Upper lobe of left lung (tissue), 6 donors: ENCODE results near the gene TMEM38B. TPM values are rescaled to one million over a fixed set of nuclear protein-coding genes. Genes with fewer than 3 reads are reported as not detected.

Experiments used
- ATAC-seq, 2 donors: fragments of 200-7000 bp; cut with Tn5 transposase; one replicate each; pipeline ENCODE4 v1.9.1; 2022; ENCODE audit warnings: mild to moderate bottlenecking in 2 of 2, moderate library complexity in 2 of 2; ENCODE audit not compliant: low FRiP score in 2 of 2
- DNase-seq, 2 donors: peaks; one replicate each; pipeline ENCODE4 v3.0.0-alpha.2; 2019 to 2020
- H3K27ac ChIP-seq, 4 donors: fragments of 200-600 bp; sonication (generic); one replicate each; pipeline ENCODE4 v1.5.1; 2016 to 2019
- H3K27me3 ChIP-seq, 4 donors: fragments of 200-600 bp; sonication (generic); one replicate each; pipeline ENCODE4 v1.5.1; 2017 to 2019
- H3K36me3 ChIP-seq, 4 donors: fragments of 200-600 bp; sonication (generic); one replicate each; pipeline ENCODE4 v1.5.1; 2016 to 2019
- H3K4me1 ChIP-seq, 4 donors: fragments of 200-600 bp; sonication (generic); one replicate each; pipeline ENCODE4 v1.5.1; 2018 to 2019
- H3K4me3 ChIP-seq, 4 donors: fragments of 200-600 bp; sonication (generic); one replicate each; pipeline ENCODE4 v1.5.1; 2017 to 2019; ENCODE audit warnings: mild to moderate bottlenecking in 2 of 4, moderate library complexity in 1 of 4
- H3K9me3 ChIP-seq, 4 donors: fragments of 200-600 bp; sonication (generic); one replicate each; pipeline ENCODE4 v1.5.1; 2018 to 2019
- CTCF ChIP-seq, 6 experiments: fragments of 450-650 bp in 4 of 6; fragments of 200-600 bp in 2 of 6; sonication (generic) in 2 of 6; IDR thresholded peaks; one replicate each; pipeline ENCODE4 v1.5.1; 2016 to 2019; ENCODE audit warnings: antibody characterized with exemption in 6 of 6
- EP300 ChIP-seq, 4 donors: sonication (generic); formaldehyde crosslinking; IDR thresholded peaks; one replicate each; pipeline ENCODE4 v1.5.1; 2017; ENCODE audit warnings: antibody characterized with exemption in 4 of 4, control low read depth in 2 of 4
- POLR2A ChIP-seq, 4 donors: fragments of 450-650 bp; IDR thresholded peaks; one replicate each; pipeline ENCODE4 v1.5.1; 2016 to 2017; ENCODE audit warnings: antibody characterized with exemption in 4 of 4, mild to moderate bottlenecking in 2 of 4
- POLR2AphosphoS5 ChIP-seq, 2 donors: sonication (generic); formaldehyde crosslinking; IDR thresholded peaks; one replicate each; pipeline ENCODE4 v1.5.1; 2017; ENCODE audit warnings: antibody characterized with exemption in 2 of 2
- WGBS, 2 donors: methylation state at CpG; one replicate each; pipeline ENCODE4 v1.1.5; 2017 to 2018; 5-methylcytosine and 5-hydroxymethylcytosine counted together
- total RNA-seq, 6 donors: library from RNA; depleted of rRNA in 4 of 6; stranded (reverse); fragments of >200 nt in 4 of 6; gene quantifications; one replicate each; pipeline versions ENCODE4 v1.1.0 to v1.2.1, GENCODE V29; 2016 to 2021
- donor health status: DM: no; HTN: no; CAD: no; lungs with moderate emphysema.
- donor health status: DM: no; HTN: yes; CAD: no; lungs with severe emphysema.

The TMEM38B gene
- total RNA-seq, 6 donors from 2014 or later = 2.1 to 17.4 (median 10.9) TPM

- Histone ChIP-seq H3K4me3 (no peak overlapping the region), H3K9me3 (peaks cover 0 to 6% (median 1%) of the 10 kb centered on the region in 4 donors), H3K36me3 (no peaks in the 10 kb centered on the region), H3K27me3 (no peaks in the 10 kb centered on the region), H3K4me1 (no peaks in the 10 kb centered on the region), H3K27ac (no peak overlapping the region)
- TF ChIP-seq POLR2AphosphoS5 (IDR thresholded peaks at IDR 0.05) = no peak
- no peak for TF ChIP-seq POLR2A (IDR thresholded peaks at IDR 0.05)
- no peak for TF ChIP-seq EP300 (IDR thresholded peaks at IDR 0.05)
- no peak for TF ChIP-seq CTCF (IDR thresholded peaks at IDR 0.05)
- ATAC-seq (no peak), DNase-seq (no peak)
- WGBS, 2 donors = 95 to 97% methylated on average over 5 of the region's 5 CpGs
Measured at GRCh38 chr9:105816981-105817380, 122.6 kb downstream of the TMEM38B start.

- WGBS, 2 donors = 83 to 87% methylated on average over 15 of the region's 15 CpGs
- no peaks in the 10 kb centered on the region for H3K4me1 ChIP-seq
- DNase-seq (no peak), ATAC-seq (no peak)
- TF ChIP-seq POLR2A (IDR thresholded peaks at IDR 0.05) (no peak), EP300 (IDR thresholded peaks at IDR 0.05) (no peak), POLR2AphosphoS5 (IDR thresholded peaks at IDR 0.05) (no peak), CTCF (IDR thresholded peaks at IDR 0.05) (no peak)
- H3K27me3 ChIP-seq = no peaks in the 10 kb centered on the region
- no peak overlapping the region for H3K27ac ChIP-seq
- peaks cover 0 to 7% (median 0%) of the 10 kb centered on the region in 4 donors for H3K9me3 ChIP-seq
- H3K4me3 ChIP-seq = no peak overlapping the region
- H3K36me3 ChIP-seq = no peaks in the 10 kb centered on the region
Measured at GRCh38 chr9:105818903-105819302, 124.6 kb downstream of the TMEM38B start.

- Histone ChIP-seq H3K27me3 (no peaks in the 10 kb centered on the region), H3K9me3 (peaks cover 0 to 7% (median 0%) of the 10 kb centered on the region in 4 donors), H3K4me1 (no peaks in the 10 kb centered on the region), H3K27ac (no peak overlapping the region), H3K36me3 (no peaks in the 10 kb centered on the region), H3K4me3 (no peak overlapping the region)
- TF ChIP-seq POLR2AphosphoS5 (IDR thresholded peaks at IDR 0.05) (no peak), EP300 (IDR thresholded peaks at IDR 0.05) (no peak)
- DNase-seq = peak in 1 of 2 donors; percentile 14
- WGBS, 2 donors = 80 to 86% methylated on average over 22 to 23 of the region's 23 CpGs
- no peak for ATAC-seq
Measured at GRCh38 chr9:105822814-105823213, 128.5 kb downstream of the TMEM38B start.

Other genes starting within 250 kb of the TMEM38B start
- 10 to 100 TPM in 1 of 6 donors, 1 to 10 TPM in 5; 4.1 to 14.7 (median 5.8) TPM for gene FSD1L, start 246.5 kb upstream of the TMEM38B start, total RNA-seq
- 10 to 100 TPM in 2 of 6 donors, 1 to 10 TPM in 4; 3.8 to 11.5 (median 8.3) TPM for gene FKTN, start 136.4 kb upstream of the TMEM38B start, total RNA-seq
- not detected for gene TAL2, start 32.1 kb upstream of the TMEM38B start, total RNA-seq